HG02852 (cell line): ENCODE measurements around the gene PLP2.

Source experiments
- ATAC-seq: cut with Tn5 transposase; IDR thresholded peaks from one replicate; pipeline ENCODE4 v1.9.1; 2021; ENCODE audit warnings: mild to moderate bottlenecking, moderate library complexity; ENCODE audit not compliant: unreplicated experiment

The PLP2 gene

DNA sequence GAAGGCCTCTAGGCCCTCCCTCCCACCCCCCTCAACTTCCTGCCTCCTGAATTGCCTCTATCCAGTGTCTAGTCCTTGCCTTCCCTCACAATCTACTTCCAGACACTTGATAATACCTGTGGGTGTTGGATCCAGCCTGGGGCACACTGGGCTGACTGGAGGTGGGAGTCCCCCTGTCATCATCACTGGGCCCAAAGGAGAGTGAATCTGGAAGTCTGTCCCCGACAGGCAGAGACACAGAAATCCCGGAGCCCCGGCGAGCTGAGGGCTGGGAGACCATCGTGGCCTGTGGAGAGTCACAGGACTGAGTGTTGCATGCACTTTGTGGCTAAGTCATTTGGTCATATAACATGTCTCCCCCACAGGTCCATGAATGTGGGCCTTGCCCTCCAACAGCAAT is 36.7 kb downstream of the PLP2 start:
- no peak for ATAC-seq

DNA sequence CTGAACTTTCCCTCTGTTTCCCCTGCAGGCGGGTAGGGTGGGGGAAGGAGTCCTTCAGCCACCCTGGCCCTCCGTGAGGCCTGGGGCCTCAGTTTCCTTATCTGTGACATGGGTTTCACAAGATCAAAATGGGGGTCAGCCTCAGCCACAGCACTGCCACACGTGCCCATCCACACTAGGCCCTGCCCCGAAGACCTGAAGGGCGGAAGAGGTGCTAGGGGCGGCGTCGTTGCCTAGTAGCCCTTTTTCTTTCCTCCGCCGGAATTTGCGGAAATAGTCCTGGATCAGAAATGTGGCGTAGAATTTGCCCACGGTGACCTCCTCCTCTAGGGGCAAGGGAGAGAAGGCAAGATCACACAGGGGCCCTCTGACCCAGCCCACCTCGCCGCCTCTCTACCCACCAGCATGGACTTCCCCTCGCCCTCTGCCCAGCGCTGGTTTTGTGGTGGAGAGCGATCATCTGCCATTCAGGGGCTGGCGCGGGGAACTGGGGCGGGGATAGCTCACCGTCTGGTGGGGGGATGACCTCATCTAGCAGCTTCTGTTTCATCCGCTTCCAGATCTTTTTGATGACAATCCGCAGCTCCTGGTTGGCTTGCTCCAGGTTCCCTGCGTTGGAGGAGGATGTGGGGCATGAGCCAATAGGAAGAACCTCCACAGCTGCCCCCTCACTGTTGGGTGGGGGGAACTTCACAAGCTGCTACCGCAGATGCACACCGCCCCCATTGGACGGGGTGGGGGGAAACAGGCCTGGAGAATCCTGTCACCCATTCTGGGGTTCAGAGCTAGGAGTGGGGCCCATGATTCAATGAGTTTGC is 37.9 kb downstream of the PLP2 start:
- ATAC-seq = no peak

DNA sequence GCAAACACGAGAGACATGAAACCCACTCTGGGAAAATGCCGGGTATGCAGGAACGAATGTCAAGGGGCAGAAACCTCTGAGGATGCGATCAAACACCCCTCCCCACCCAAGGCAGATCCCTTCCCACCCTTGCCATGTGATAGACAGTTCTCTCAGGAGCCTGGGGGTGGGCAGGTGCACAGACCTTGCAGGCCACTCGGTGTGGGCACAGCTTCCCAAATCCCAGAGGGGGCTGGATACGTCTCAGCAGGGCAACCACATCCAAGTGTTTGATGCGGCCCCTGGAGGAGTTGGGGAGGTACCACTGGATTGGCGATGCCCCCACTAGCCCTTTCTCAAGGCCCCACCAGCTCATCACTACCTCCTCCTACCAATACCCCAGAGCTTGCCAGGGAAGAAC is 38.7 kb downstream of the PLP2 start:
- no peak for ATAC-seq

DNA sequence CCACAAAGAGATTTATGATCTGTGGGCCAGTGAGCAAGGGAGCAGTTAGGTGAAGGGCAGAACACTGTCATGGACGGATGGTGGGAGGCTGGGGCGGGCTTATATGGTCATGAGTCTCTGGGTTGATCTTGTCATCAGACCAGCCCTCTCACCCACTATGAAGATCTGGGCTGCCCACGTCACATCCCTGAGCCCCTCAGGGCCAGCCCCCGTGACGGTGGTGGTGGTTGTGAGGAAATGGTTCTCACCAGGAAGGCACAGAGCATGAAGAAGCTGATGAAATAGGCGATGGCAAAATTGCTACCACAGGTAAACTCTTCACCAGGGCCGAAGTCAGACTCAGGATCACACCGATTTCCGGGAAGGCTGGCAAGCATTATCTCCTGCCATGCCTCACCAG is 39.4 kb downstream of the PLP2 start:
- ATAC-seq = no peak

DNA sequence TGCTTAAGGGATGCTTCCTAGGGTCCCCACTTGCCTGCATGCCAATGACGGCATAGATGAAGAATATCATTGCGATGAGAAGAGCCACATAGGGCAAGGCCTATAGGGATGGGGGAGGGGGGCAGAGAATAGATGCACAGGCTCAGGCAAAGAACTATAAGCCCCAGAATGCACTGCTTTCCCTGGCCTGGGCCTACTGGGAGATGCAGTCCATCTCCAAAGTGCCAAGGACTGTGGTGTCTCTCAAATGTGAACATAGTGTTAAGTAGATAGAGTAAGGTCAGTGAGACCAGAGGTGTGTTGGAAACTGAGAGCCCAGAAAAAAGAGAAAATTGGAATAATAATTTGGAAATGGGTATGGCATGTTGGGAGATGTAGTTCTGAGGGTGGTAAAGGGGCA is 40.5 kb downstream of the PLP2 start:
- ATAC-seq = no peak

DNA sequence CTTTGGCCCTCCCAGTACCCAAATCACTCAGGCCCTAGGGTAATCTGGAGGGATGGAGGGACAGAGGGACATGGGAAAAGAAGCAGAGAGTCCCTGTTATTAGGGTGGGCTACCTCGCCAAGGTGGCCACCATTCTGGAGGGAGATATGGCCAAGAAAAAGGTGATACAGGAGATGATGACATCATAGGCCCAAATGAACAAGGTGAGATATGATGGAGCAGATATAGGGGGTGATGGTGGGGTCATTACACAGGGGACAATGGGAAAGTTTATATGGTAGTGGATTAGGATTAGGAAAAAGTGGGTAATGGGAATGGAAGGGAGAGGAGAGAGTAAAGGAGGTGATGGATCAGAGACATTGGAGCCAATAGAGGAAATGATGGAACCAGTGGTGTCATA is 41.2 kb downstream of the PLP2 start:
- ATAC-seq = no peak

DNA sequence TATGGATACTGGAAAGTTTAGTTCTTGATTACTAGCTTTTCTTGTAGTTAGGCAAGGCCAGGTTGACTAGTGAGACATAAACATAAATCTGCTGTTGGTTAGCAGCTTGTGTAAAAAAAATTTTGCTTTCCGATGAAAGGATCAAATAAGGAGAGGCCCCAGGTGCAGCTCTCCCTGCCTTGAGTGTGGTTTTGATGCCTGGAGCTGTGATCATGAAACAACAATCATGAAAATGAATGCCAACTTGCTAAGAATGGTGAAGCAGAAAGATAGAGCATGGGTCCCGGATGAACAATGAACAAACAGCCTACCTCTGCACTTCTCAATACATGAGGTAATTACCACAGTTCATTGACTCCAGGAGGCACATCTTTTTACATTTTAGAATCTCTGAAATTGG is 42.7 kb downstream of the PLP2 start:
- ATAC-seq = no peak

DNA sequence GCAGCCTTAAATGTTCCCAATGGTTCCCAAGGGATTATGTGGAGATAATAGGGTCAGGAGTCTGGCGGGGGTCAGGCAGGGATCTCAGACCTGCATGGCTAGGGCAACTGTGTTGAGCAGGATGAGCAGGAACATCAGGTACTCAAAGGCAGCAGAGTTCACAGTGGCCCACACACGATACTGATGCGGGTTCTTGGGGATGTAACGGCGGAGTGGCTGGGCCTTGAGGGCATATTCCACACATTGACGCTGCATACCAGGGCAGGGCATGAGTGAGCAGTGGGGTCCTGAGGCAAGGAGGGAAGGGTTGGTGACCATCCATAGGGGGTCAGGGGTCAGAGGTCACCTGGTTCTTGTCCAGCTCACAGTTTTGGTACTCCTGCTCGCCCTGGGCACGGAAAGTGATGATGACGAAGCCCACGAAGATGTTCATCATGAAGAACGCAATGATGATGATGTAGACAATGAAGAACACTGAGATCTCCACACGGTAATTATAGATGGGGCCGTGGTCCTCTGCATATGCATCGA is 43.4 kb downstream of the PLP2 start:
- no peak for ATAC-seq

GRCh38 chrX:49220100-49220499 is 48.4 kb downstream of the PLP2 start:
- no peak for ATAC-seq

- ATAC-seq = no peak
These were observed 50.2 kb downstream of the PLP2 start for GRCh38 chrX:49221868-49222267.
